SK-N-MC (cell line): Measurements from ENCODE around the gene BID.

Experiments used
- EZH2 ChIP-seq: fragments of 200-600 bp; sonication (generic); IDR thresholded peaks from one replicate; pipeline ENCODE4 v1.6.1; 2017; ENCODE audit warnings: antibody characterized with exemption
- FOXP2 ChIP-seq: optimal IDR thresholded peaks from 2 replicates; pipeline ENCODE3; 2011; ENCODE audit warnings: mild to moderate bottlenecking, moderate library complexity; ENCODE audit not compliant: insufficient read depth; ENCODE audit errors: extremely low read length, control extremely low read depth
- POLR2AphosphoS5 ChIP-seq: IDR thresholded peaks from 2 replicates; pipeline ENCODE4 v1.6.1; 2012; ENCODE audit warnings: mild to moderate bottlenecking, low read depth, low read length, borderline replicate concordance

GRCh38 chr22:17741866-17742526 is 32.3 kb downstream of the BID start:
- no peak for TF ChIP-seq POLR2AphosphoS5
- TF ChIP-seq EZH2, result no peak
- TF ChIP-seq FOXP2, result no peak
